ENCODE data around the gene FAM227B. TPM values are rescaled to one million over a fixed set of nuclear protein-coding genes. Genes with fewer than 3 reads are reported as not detected.

FAM227B gene
- total RNA-seq, 4 donors from 2014 or later, result 2.1 to 8.0 (median 5.1) TPM

GRCh38 chr15:49286649-49287404 is 333.8 kb downstream of the FAM227B start:
- H3K4me3 ChIP-seq, result no peak overlapping the region
- DNase-seq (ENCODE audit: low spot score in 2 of 2), result no peak
- peaks cover 38% of the 10 kb centered on the region for H3K36me3 ChIP-seq
- H3K9me3 ChIP-seq, result no peaks in the 10 kb centered on the region
- 81% methylated on average over 4 of the region's 4 CpGs for WGBS
- H3K27me3 ChIP-seq, result no peaks in the 10 kb centered on the region
- no peak overlapping the region for H3K27ac ChIP-seq
- no peaks in the 10 kb centered on the region for H3K4me1 ChIP-seq
- TF ChIP-seq POLR2AphosphoS5 (IDR thresholded peaks at IDR 0.05) (no peak), CTCF (IDR thresholded peaks at IDR 0.05) (no peak), EP300 (IDR thresholded peaks at IDR 0.05) (no peak), POLR2A (IDR thresholded peaks at IDR 0.05) (no peak)

- H3K27ac ChIP-seq, result no peak overlapping the region
- no peak overlapping the region for H3K4me3 ChIP-seq
- H3K9me3 ChIP-seq, result no peaks in the 10 kb centered on the region
- TF ChIP-seq POLR2AphosphoS5 (IDR thresholded peaks at IDR 0.05) (no peak), CTCF (IDR thresholded peaks at IDR 0.05) (no peak), EP300 (IDR thresholded peaks at IDR 0.05) (no peak), POLR2A (IDR thresholded peaks at IDR 0.05) (no peak)
- H3K4me1 ChIP-seq, result no peaks in the 10 kb centered on the region
- no peaks in the 10 kb centered on the region for H3K27me3 ChIP-seq
- DNase-seq (ENCODE audit: low spot score in 2 of 2), result no peak
- H3K36me3 ChIP-seq, result peaks cover 31% of the 10 kb centered on the region
- WGBS, result 89% methylated on average over 1 of the region's 1 CpG
Observed at GRCh38 chr15:49282366-49282765, 338.3 kb downstream of the FAM227B start.

GRCh38 chr15:49279521-49280456 is 340.8 kb downstream of the FAM227B start:
- Histone ChIP-seq H3K9me3 (no peaks in the 10 kb centered on the region), H3K36me3 (peaks cover 19% of the 10 kb centered on the region), H3K27me3 (no peaks in the 10 kb centered on the region), H3K4me1 (no peaks in the 10 kb centered on the region), H3K27ac (no peak overlapping the region), H3K4me3 (no peak overlapping the region)
- no peak for TF ChIP-seq POLR2AphosphoS5 (IDR thresholded peaks at IDR 0.05)
- no peak for TF ChIP-seq EP300 (IDR thresholded peaks at IDR 0.05)
- no peak for TF ChIP-seq POLR2A (IDR thresholded peaks at IDR 0.05)
- no peak for TF ChIP-seq CTCF (IDR thresholded peaks at IDR 0.05)
- 93% methylated on average over 4 of the region's 4 CpGs for WGBS
- no peak for DNase-seq (ENCODE audit: low spot score in 2 of 2)

- Histone ChIP-seq H3K4me3 (no peak overlapping the region), H3K27me3 (no peaks in the 10 kb centered on the region), H3K36me3 (peaks cover 9% of the 10 kb centered on the region), H3K4me1 (no peaks in the 10 kb centered on the region), H3K27ac (no peak overlapping the region), H3K9me3 (no peaks in the 10 kb centered on the region)
- 95% methylated on average over 5 of the region's 5 CpGs for WGBS
- no peak for TF ChIP-seq POLR2AphosphoS5 (IDR thresholded peaks at IDR 0.05)
- no peak for TF ChIP-seq EP300 (IDR thresholded peaks at IDR 0.05)
- no peak for TF ChIP-seq CTCF (IDR thresholded peaks at IDR 0.05)
- TF ChIP-seq POLR2A (IDR thresholded peaks at IDR 0.05), result no peak
- DNase-seq (ENCODE audit: low spot score in 2 of 2), result no peak
Observed at GRCh38 chr15:49278751-49279150, 341.9 kb downstream of the FAM227B start.

Other genes starting within 250 kb of the FAM227B start
- gene FGF7, start 197.6 kb downstream of the FAM227B start, total RNA-seq, result 10 to 100 TPM in 3 of 4 donors, 1 to 10 TPM in 1; 5.5 to 24.1 (median 12.6) TPM
- 10 to 100 TPM; 12.3 to 40.6 (median 15.8) TPM for gene DTWD1, start 230 bp upstream of the FAM227B start, total RNA-seq